GM21390 (cell line): ENCODE data around the gene SLC22A4.

ENCODE experiments used
- ATAC-seq: cut with Tn5 transposase; IDR thresholded peaks from one replicate; pipeline ENCODE4 v1.9.1; 2021; ENCODE audit not compliant: unreplicated experiment

The SLC22A4 gene

GRCh38 chr5:132370971-132371602 is 76.9 kb downstream of the SLC22A4 start:
- no peak for ATAC-seq

DNA sequence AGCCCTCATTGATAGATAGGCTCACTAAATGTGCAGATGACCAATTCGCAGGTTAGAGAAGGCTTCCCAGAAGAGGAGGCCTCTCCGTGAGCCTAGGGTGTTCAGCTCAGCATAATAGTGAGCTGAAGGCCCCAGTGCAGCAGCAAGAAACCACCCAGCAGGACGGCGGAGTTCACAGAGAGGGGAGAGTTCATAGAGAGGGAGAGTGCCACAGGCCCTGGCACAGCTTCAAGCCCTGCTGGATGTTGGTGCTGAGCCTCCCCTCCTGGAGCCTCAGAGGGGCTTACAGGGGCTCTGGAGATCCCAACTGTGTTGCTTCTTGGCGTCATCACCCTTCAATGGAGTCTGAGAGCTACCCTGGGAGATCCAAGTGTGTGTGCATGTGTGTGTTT is 77.4 kb downstream of the SLC22A4 start:
- ATAC-seq: no peak

- no peak for ATAC-seq
Observed at GRCh38 chr5:132372127-132372526, 77.9 kb downstream of the SLC22A4 start.

- no peak for ATAC-seq
Observed at GRCh38 chr5:132372542-132372941, 78.3 kb downstream of the SLC22A4 start.

- ATAC-seq: no peak
Observed at GRCh38 chr5:132375957-132376356, 81.8 kb downstream of the SLC22A4 start.

- no peak for ATAC-seq
Observed at GRCh38 chr5:132376694-132377641, 82.8 kb downstream of the SLC22A4 start.

DNA sequence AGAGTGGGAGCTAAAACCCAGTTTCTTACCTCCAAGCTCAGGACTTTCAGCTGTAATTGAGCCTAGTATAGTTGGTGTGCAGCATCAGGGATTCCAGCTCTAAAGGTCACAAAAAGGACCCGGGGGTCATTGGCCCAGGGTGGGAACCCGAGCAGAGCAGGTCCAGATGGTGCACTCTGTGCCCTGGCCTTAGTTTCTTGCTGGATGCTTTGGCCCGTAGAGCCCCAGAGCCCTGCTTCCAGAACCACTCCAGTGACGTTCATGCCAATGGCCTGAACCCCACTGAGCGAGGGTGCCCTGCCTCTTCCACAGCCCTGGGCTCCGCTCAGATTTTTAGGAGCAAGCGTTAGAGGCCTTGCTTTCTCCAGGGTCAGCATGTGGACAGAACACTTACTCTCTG is 83.5 kb downstream of the SLC22A4 start:
- ATAC-seq: no peak

GRCh38 chr5:132378580-132378979 is 84.4 kb downstream of the SLC22A4 start:
- no peak for ATAC-seq

DNA sequence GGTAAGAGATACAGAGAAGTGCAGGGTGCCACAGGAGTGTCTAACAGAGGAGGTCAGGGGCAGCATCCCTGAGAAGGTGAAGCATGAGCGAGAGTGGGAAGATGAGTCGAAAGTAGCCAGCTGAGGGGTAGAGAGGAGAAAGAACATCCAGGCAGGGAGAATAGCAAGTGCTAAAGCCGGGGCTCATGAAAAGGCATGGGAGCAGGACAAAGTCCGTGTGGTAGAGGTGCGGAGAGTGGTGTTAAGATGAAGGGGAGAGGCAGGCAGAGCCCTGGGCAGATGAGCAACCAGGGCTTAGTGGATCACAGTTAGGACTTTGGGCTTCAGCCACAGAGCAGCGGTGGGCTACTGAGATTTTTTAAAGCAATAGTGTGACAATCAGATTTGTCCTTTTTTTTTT is 85.9 kb downstream of the SLC22A4 start:
- ATAC-seq: no peak

DNA sequence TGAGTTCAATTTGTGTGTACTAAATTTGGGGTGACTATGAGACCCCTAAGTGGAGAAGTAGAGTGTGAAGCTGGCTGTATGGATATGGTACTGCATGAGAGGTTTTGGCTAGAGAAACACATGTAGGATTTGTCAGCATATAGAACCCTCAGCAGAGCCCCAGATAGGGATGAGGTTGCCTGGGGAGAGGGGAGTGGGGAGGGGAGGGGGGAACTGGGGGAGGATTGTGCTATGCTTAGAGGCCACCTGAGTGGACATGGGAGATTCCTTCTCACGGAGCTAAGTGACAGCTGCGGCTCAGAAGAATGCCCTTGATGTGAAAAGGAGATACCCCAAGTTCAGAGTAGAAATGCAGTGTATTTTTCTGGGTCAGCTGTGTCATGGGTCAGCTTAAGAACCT is 86.5 kb downstream of the SLC22A4 start:
- ATAC-seq: no peak

GRCh38 chr5:132381614-132382013 is 87.4 kb downstream of the SLC22A4 start:
- ATAC-seq: no peak

GRCh38 chr5:132383261-132383660 is 89.1 kb downstream of the SLC22A4 start:
- no peak for ATAC-seq

GRCh38 chr5:132383984-132384383 is 89.8 kb downstream of the SLC22A4 start:
- no peak for ATAC-seq

DNA sequence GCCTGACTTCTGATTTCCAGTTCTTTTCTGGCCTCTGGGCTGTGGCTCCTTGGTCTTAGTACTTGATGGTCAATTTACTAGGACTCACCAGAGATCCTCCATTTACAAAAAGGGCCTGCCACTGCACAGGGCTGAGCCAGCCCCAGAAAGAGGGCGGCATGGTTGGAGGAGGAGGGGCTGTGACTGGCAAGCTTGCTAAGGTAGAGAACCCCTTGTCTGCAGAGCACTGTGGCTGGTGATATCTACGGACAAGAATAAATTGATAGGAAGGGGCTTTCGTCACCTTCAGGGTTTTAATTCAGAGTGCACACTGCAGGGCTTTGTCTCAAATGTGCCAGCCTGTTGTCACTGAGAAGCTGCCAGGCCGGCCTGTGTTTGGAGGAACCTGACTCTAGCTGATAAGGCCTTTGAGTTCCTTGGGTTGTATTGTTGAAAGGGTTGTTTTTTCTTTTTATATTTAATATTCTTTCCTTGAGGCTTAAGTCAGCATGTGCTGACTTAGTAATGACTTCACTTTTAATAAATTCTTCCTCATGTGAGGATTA is 90.4 kb downstream of the SLC22A4 start:
- no peak for ATAC-seq

DNA sequence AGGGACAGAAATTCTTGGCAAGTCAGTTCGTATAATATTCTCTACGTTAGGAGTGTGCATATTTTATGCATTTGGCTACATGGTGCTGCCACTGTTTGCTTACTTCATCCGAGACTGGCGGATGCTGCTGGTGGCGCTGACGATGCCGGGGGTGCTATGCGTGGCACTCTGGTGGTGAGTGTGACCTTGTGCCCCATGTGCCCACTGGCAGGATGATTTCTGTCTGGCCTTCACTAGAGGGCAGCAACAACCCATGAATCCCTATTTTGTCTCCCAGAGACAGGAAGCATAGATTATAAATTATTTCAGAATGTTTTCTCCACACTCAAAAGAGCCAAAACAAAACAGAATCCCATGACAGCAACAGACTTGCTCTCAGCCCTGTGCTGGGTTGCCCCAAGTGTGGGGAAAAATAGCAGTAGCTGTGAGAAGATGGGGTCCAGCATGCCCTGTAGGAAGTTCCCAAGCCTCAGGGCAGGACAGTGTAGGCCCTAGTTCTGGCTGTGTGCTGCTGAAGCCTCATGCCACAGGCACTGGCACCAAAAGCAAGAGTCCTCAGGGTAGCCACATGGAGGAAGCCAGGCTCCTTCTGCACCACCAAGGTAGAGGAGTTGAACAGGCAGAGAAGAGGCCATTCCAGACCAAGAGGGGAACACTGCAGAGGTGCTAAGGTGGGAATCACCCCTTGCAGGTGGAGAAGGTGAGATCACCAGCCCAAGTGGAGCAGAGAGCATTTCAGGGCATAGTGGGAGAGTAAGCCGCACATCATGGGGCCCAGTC is 91.3 kb downstream of the SLC22A4 start:
- ATAC-seq: no peak

GRCh38 chr5:132386644-132387286 is 92.6 kb downstream of the SLC22A4 start:
- ATAC-seq: peak; percentile 83

DNA sequence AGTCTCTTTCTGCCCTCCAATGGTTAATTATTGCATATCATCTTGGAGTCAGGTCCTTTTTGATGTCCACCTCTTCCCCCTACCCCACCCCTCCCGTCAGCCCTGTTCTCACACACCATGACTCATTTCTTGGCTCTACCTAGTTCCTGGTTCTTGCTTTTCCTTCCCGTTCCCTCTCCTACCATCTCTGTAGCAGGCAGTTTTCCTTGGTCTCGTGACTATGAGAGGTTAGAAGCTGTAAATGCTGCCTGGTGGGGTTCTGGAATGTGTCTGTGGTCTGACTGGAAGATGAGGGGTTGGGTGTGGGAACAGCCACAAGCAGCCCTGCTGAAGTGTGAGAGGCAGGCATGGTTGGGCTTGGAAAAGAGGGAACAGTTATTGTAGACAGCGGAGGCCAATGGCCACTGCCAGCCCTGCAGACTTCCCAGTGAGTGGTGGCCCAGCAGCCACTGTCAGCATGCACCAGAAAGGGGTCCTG is 93.5 kb downstream of the SLC22A4 start:
- ATAC-seq: no peak

- ATAC-seq: no peak
Observed at GRCh38 chr5:132388244-132389050, 94.3 kb downstream of the SLC22A4 start.

- no peak for ATAC-seq
Observed at GRCh38 chr5:132389051-132389331, 94.8 kb downstream of the SLC22A4 start.
